ENCODE data around the gene CHMP4A. TPM values are rescaled to one million over a fixed set of nuclear protein-coding genes. Genes with fewer than 3 reads are reported as not detected.

CHMP4A gene
- total and polyA plus RNA-seq, 2 donors (not counting 1 experiment from before 2014, with no cell fraction given) = 91.2 to 103 TPM

DNA sequence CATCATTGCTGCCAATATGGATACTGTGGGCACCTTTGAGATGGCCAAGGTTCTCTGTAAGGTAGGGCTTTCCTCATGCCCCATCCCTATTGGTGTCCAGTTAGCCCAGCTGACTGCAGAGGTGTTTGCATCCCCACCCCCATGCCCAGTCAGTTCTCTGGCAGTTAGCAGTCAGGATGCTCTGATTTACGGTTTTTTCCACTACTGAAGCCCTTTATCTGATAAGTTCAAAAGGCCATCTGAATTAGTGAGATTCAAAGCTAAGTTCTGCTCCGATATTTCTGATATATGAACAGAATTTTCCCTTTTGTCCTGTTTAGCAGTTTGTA, 20.2 kb upstream of the CHMP4A start:
- Mint-ChIP-seq H3K4me1 (peaks cover 63% of the 10 kb centered on the region), H3K27ac (peak overlapping the region; percentile 95), H3K27me3 (no peaks in the 10 kb centered on the region), H3K4me3 (peak overlapping the region; percentile 96), H3K9me3 (ENCODE audit: insufficient read depth) (no peaks in the 10 kb centered on the region)
- peaks cover 63% of the 10 kb centered on the region for H3K79me2 ChIP-seq (ENCODE audit: control insufficient read depth, insufficient read depth, low read length)
- intact Hi-C loops (cut with micrococcal nuclease) = loop anchor here (2.0 to 5.0 kb wide), 3 partner anchors 71 to 119 kb away; partner anchors contain the start of genes DCAF11, IRF9, NRL and PSME2
- ChIA-PET CTCF (interaction anchor here (0.7 to 2.3 kb wide), 3 partner anchors 9 to 923 kb away, joined by 3 to 19 read pairs (median 5); partner anchors contain the start of genes MDP1 and TINF2), POLR2A (interaction anchor here (1.4 to 3.5 kb wide), 2 partner anchors 9 to 20 kb away, joined by 10 to 13 read pairs; partner anchors contain the start of genes CHMP4A and TINF2)
- H3K4me3 ChIP-seq (ENCODE audit: control extremely low read depth in 1 of 5, extremely low read depth in 1 of 5, insufficient read depth in 1 of 5, low read depth in 2 of 5, low read length in 4 of 5) = peak overlapping the region in 4 of 5 experiments; percentile 75 to 100 (median 94)
- DNase-seq (no peak), ATAC-seq (ENCODE audit: low read depth) (no peak)
- no peaks in the 10 kb centered on the region for H3K27me3 ChIP-seq (replicated peaks in 1 of 4; ENCODE audit: control extremely low read depth in 1 of 4, control insufficient read depth in 3 of 4, insufficient read depth in 4 of 4, low read length in 3 of 4)
- no peaks in the 10 kb centered on the region for H3K9me3 ChIP-seq (ENCODE audit: control extremely low read depth in 1 of 3, control insufficient read depth in 2 of 3, insufficient read depth in 1 of 3, low read length in 2 of 3)
- peaks cover 18 to 24% of the 10 kb centered on the region in 2 donors for H3K4me1 ChIP-seq (ENCODE audit: control insufficient read depth in 2 of 2, insufficient read depth in 2 of 2, low read length in 2 of 2)
- peak overlapping the region; percentile 90 for H2AFZ ChIP-seq (ENCODE audit: insufficient read depth, low read depth, low read length, poor library complexity, severe bottlenecking)
- peak overlapping the region; percentile 91 for H3K9ac ChIP-seq (ENCODE audit: low read length)
- H3K27ac ChIP-seq (ENCODE audit: low read length in 2 of 2) = no peak overlapping the region
- no peak for TF ChIP-seq EZH2 (IDR thresholded peaks at IDR 0.05; ENCODE audit: borderline replicate concordance, insufficient read depth, low read depth, low read length, poor library complexity, severe bottlenecking)
- TF ChIP-seq, protein P1, sequence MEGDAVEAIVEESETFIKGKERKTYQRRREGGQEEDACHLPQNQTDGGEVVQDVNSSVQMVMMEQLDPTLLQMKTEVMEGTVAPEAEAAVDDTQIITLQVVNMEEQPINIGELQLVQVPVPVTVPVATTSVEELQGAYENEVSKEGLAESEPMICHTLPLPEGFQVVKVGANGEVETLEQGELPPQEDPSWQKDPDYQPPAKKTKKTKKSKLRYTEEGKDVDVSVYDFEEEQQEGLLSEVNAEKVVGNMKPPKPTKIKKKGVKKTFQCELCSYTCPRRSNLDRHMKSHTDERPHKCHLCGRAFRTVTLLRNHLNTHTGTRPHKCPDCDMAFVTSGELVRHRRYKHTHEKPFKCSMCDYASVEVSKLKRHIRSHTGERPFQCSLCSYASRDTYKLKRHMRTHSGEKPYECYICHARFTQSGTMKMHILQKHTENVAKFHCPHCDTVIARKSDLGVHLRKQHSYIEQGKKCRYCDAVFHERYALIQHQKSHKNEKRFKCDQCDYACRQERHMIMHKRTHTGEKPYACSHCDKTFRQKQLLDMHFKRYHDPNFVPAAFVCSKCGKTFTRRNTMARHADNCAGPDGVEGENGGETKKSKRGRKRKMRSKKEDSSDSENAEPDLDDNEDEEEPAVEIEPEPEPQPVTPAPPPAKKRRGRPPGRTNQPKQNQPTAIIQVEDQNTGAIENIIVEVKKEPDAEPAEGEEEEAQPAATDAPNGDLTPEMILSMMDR (IDR thresholded peaks at IDR 0.05) = no peak
- peaks cover 18% of the 10 kb centered on the region for H4K20me1 ChIP-seq (ENCODE audit: control insufficient read depth, insufficient read depth, low read length, poor library complexity, severe bottlenecking)
- H3K36me3 ChIP-seq (replicated peaks in 1 of 2; ENCODE audit: control extremely low read depth in 1 of 2, control insufficient read depth in 1 of 2, extremely low read depth in 1 of 2, insufficient read depth in 2 of 2, low read length in 1 of 2) = peaks cover 0 to 36% of the 10 kb centered on the region in 2 experiments
- H3K4me2 ChIP-seq (replicated peaks; ENCODE audit: low read depth, low read length, poor library complexity, severe bottlenecking) = peak overlapping the region; percentile 83
- WGBS (ENCODE audit: insufficient coverage) = 100% methylated on average over 1 of the region's 2 CpGs

Data from B cell (primary cell).